HG03460 (cell line): ENCODE measurements around the gene NCK1.
"Not testable (repeated sequence)": the region's sequence is repeated elsewhere in the genome, so short reads cannot be mapped to it uniquely, and the experiment has no call there.

Experiments
- ATAC-seq: cut with Tn5 transposase; IDR thresholded peaks from one replicate; pipeline ENCODE4 v1.9.1; 2021; ENCODE audit not compliant: unreplicated experiment

The NCK1 gene

DNA sequence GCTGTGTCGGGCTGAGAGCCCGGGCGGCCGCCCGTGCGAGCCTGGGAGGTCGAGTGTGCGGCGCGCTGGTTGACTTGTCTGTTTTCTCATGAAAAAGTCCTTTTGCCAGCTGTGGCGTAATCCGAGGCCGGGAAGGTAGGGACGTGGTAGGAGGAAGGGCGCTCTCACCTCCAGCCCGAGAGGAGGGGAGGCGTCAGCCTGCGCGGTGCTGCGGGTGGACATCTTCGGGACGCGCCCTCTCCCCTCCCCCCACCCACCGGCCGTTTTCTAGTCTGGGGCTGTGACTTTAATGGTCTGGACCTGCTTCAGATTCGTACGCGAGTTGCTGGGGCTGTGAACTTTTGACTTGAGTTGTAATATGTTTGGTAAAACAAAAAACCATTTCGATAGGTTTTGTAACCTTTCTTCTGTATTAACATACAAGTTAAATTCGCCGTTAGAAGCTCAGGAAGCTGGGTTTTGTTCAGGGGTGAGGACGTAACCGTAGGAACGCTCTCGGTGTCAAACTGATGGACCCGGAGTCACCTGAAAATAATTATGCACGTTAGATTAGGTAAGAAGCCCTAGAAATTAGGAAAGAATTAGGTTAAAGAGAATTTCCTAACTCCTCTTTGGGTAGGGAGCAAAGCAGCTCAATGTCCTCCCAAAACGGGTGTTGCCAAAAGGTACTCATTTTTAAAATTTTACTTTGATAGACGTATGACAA lies 762 bp downstream of the NCK1 start:
- peak; percentile 31 for ATAC-seq

DNA sequence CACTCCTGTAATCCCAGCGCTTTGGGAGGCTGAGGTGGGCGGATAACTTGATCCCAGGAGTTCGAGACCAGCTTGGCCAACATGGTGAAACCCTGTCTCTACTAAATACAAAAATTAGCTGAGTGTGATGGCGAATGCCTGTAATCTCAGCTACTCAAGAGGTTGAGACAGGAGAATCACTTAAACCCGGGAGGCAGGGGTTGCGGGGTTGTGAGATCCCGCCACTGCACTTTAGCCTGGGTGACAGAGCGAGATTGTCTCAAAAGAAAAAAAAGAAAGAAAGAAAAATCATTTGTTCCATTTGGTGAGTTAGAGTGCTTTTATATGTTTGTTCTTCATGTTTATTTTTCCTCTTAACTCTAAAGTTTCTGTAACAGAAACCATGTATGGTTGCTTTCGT lies 7.3 kb downstream of the NCK1 start:
- ATAC-seq = no peak

DNA sequence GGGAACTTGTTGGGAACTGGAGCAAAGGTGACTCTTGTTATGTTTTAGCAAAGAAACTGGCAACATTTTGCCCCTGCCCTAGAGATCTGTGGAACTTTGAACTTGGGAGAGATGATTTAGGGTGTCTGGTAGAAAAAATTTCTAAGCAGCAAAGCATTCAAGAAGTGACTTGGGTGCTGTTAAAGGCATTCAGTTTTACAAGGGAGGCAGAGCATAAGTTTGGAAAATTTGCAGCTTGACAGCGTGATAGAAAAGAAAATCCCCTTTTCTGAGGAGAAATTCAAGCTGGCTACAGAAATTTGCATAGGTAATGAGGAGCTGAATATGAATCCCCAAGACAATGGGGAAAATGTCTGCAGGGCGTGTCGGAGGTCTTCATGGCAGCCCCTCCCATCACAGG lies 10.2 kb downstream of the NCK1 start:
- ATAC-seq = not testable (repeated sequence)

DNA sequence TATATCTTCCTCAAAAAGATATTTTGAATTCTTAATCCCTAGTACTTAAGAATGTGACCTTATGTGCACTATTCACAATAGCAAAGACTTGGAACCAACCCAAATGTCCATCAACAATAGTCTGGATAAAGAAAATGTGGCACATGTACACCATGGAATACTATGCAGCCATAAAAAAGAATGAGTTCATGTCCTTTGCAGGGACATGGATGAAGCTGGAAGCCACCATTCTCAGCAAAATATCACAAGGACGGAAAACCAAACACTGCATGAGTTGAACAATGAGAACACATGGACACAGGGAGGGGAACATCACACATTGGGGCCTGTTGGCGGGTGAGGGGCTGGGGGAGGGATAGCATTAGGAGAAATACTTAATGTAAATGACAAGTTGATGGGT lies 17.5 kb downstream of the NCK1 start:
- ATAC-seq = not testable (repeated sequence)

DNA sequence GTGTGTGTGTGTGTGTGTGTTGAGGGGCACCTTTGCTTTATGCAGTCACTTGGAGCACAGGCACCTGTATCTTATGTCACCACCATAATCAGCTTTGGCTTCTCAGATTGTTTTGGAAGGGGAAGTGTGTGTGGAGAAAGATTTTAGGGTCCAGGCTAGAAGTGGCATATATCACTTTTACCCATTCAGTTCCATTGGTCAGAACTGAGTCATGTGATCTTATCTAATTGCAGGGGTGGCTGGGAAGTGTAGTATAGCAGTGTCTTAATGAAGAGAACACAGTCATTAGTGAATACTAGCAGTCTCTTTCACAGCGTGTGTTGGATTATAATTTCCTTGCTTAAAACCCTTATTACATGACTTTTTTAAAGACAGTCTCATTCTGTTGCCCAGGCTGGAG lies 20.6 kb downstream of the NCK1 start:
- ATAC-seq = no peak

DNA sequence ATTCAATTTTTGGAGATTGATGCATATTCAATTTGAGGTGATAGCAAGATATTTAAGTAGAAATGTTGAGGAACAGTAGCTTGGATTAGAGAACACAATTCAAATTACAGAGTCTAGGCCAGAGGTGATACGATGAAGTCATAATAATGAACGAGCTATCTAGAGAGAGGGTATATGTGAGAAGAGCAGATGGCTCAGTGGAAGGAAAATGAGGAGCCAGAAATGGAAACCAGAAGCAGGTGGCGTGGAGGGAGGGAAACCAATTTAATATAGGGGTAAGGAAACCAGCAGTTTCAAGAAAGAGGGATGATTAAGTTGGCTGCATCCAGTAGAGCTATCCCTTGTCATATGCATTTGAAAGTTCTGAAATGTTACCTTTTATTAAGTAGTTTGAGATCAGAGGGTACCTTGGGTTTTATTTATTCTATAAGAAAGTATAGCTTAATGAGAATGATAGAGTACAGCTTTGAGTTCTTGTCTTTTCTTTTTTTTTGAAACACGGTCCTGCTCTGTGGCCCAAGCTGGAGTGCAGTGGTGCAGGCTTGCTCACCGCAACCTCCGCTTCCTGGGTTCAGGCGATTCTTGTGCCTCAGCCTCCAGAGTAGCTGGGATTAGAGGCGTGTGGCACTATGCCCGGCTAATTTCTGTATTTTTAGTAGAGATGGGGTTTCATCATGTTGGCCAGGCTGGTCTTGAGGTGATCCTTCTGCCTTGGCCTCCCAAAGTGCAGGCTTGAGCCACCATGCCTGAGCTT lies 22.1 kb downstream of the NCK1 start:
- ATAC-seq = peak; percentile 49

DNA sequence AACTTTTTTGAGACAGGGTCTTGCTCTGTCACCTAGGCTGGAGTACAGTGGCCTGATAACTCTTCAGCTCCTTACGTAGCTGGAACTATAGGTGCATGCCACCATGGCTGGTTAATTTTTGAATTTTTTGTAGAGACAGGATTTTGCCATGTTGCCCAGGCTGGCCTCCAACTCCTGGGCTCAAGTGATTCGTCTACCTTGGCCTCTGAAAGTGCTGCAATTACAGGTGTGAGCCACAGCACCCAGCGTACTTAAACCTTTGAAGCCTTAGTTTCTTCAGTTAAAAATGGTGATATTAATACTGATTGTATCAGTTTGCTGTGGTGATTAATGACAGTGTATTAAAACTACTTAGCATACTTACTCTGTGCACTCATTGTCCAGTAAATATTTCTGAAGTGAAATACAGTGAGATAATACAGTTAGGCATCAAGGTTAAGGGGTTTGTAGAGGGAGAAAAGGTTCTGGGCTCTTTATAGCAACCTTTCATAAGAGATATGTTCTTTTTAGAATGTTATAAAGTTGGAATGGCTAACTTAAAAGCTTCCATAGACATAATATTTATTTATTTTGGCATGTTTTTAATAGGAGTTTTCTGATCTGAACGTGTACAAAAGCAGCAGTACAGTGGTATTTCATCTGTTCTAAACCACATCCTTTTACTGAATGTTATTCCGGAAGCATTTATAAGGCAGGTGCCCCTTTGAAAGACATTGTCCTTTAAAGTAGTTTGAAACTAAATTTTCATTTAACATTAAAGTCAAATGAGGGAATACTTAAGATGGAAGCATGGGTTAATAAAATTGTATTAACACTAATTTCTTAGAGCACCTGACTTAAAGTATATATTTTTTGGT lies 23.6 kb downstream of the NCK1 start:
- ATAC-seq = peak; percentile 61

DNA sequence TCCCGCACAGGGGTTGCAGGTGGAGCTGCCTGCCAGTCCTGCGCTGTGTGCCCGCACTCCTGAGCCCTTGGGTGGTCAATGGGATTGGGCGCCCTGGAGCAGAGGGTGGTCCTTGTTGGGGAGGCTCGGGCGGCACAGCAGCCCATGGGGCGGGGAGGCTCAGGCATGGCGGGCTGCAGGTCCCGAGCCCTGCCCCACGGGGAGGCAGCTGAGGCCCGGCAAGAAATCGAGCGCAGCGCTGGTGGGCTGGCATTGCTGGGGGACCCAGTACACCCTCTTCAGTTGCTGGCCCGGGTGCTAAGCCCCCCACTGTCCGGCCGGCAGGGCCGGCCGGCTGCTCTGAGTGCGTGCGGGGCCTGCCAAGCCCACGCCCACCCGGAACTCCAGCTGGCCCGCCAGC lies 27.9 kb downstream of the NCK1 start:
- ATAC-seq = no peak

DNA sequence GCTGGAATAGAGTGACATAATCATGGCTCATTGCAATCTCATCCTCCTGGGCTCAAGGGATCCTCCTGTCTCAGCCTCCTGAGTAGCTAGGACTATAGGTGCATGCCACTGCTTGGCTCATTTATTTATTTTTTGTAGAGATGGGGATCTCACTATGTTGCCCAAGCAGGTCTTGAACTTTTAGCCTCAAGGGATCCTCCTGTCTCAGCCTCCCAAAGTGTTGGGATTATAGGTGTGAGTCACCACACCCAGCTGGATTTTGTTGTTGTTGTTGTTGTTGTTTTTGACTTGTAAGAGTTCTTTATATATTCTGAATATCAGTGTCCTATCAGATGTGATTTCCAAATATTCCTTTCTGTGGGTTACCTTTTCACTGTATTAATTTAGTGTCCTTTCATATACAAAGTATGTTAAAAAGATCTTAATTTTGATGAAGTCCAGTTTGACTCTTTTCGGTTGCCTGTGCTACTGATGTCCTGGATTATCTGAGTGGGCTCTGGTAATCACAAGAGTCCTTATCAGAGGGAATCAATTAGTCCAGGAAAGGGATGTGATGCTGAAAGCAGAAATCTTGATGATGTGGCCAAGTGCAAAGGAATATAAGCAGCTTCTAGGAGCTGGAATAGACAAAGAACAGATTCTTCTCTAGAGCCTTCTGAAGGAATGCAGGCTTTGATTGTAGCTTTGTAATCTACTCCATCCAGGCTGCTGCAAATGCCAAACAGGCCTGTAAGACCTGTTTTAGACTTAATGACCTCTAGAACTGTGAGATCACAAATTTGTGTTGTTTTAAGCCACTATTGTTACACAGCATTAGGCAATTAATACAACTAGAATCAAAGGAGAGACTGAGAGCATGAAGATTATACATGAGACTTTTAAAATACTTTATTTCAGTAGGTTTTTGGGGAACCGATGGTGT lies 30.2 kb downstream of the NCK1 start:
- ATAC-seq = no peak

DNA sequence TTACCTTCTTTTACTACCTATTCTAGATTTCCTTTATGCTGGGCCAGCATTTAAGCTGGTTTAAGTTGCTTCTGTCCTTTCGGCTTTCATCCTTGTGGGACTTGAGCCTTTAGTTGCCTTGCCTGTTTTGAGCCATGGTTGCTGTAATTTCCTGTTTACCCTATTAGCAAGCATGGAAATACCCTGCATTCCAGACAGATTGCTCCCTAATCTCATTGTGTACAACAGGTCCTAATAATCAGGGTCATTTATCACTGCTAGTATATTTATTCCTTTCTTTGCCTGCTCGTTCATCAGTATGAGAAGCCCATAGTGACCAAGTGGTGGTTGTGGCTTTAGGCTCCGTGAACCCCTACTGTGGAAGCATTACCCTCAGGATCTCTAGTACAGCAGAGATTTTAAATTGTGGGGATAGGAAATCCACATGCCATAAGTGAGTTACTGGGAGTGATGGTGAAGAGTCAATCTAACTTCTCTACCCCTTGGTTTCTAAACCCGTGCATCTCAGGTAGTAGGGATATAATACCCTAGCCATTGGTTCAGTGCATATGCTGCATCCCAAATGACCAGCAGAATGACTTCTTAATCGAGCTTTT lies 31.9 kb downstream of the NCK1 start:
- no peak for ATAC-seq

DNA sequence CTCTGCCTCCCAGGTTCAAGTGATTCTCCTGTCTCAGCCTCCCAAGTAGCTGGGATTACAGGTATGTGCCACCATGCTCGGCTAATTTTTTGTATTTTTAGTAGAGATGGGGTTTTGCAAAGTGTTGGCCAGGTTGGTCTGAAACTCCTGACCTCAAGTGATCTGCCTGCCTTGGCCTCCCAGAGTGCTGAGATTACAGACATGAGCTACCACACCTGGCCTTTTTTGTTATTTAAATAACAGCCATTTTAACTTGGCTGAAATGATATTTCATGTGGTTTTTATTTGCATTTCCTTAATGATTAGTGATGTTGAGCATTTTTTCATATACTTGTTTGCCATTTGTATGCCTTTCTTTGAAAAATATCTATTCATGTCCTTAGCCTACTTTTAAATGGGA lies 35.2 kb downstream of the NCK1 start:
- peak; percentile 55 for ATAC-seq

DNA sequence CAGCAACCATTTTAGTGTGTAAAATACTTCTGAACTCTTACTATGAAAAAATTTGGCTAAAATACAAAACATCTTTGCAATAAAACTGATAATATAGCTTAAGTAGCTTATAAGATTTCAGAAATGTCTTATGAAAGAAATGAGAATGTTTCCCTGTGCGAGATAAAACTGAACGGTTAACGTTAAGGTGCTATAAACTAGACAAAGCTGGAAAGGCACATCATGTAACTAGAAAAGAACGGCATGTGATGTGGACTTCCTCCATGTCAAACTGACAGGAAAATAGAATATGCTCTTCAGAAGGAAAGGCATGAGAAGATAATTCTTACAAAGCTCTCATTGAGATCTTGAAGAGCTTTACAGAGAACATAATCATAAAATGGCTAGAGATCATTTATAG lies 36.5 kb downstream of the NCK1 start:
- no peak for ATAC-seq

DNA sequence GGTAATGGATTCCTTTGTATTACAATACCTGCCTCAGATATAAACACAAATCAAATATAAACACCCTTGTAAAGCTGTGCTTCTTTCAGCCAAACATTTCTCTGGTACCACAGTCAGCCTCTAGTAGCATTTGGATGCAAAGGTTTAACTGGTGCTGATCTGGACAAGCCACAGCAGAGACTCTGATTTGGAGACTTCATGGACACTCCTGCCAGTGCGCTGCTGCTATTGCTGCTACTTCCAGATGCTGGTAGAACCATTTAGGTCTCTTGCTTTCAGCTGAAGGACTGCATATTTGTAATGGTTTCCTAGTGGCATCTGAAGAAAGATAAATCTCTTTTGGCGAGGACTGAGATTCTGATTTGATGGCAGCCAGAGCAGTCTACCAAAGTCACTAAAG lies 36.9 kb downstream of the NCK1 start:
- no peak for ATAC-seq

DNA sequence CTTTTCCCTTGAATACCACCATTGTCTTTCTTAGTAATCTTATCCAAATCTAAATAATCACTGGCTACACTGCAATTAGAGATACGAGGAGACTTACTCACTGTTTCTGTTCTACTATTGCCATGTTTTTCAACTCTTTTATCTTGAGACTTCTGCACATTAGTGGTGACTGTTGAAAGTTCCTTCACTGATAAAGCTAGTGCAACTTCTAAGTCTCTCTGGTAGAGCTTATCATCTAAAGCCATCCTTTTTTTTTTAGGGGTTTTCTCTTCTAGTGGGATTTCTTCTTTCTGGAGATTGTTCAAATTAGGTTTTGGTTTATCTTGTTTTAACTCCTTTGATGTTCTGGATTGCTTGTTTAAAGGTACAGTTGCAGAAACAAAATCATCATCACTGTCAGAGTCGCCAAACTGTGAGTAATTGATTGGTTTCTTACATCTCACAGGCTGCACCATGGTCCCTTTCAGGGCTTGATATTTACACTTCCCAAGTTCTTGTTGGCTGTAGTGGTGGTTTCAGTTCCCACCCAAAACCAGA lies 37.7 kb downstream of the NCK1 start:
- no peak for ATAC-seq

DNA sequence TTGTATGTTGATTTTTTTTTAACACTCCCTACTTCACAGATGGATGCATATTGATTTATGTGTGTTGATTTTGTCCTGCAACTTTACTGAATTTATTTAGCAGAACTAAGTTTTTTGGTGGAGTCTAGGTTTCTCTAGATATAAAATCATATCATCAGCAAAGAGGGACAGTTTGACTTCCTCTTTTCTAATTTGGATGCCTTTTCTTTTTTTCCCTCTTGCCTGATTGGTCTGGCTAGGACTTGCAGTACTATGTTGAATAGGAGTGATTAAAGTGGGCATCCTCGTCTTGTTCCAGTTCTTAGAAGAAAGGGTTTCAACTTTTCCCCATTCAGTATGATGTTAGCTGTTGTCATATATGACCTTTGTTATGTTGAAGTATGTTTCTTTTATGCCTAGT lies 38.7 kb downstream of the NCK1 start:
- not testable (repeated sequence) for ATAC-seq

DNA sequence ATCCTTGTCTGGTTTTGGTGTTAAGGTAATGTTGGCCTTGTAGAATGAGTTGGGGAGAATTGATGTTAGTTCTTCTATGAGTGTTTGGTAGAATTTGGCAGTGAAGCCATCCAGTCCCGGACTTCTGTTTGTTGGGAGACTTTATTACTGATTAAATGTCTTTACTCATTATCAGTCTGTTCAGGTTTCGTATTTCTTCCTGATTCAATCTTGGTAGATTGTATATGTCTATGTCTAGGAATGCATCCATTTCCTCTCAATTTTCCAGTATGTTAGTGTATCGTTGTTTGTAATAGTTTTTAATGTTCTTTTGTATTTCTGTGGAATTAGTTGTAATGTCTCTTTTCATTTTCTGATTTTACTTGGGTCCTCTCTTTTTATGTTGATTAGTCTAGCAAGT lies 39.4 kb downstream of the NCK1 start:
- ATAC-seq = no peak

DNA sequence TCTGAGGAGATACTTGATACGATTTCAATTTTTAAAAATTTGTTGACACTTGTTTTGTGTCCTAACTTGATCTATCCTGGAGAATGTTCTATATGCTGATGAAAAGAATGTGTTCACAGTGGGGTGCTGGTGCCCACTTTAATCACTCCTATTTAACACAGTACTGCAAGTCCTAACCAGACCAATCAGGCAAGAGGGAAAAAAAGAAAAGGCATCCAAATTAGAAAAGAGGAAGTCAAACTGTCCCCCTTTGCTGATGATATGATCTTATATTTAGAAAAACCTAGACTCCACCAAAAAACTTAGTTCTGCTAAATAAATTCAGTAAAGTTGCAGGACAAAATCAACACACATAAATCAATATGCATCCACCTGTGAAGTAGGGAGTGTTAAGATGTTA lies 40.5 kb downstream of the NCK1 start:
- not testable (repeated sequence) for ATAC-seq

DNA sequence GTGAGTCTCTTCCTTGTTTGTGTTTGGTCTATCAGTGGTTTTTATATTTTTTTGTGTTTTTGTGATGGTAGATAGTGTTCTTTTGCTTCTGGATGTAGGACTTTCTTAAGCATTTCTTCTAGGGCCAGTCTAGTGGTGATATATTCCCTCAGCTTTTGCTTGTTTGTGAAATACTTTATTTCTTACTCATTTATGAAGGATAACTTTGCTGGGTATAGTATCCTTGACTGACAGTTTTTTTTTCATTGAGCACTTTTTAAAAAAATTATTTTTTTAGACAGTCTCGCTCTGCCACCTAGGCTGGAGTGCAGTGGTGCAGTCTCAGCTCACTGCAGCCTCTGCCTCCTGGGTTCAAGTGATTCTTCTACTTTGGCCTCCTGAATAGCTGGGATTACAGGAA lies 41.9 kb downstream of the NCK1 start:
- no peak for ATAC-seq

DNA sequence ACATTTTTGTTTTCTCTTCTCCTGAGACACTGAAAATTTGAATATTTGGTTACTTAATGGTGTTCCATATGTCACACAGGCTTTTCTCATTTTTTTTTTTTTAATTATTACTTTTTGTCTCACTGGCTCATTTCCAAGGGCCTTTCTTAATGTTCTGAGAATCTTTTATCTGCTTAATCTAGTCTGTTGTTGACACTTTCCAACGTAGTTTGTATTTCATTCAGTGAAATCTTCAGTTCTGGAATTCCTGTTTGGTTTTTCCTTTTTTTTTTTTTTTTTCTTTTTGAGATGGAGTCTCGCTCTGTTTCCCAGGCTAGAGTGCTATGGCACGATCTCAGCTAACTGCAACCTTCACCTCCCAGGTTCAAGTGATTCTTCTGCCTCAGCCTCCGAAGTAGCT lies 42.7 kb downstream of the NCK1 start:
- no peak for ATAC-seq

DNA sequence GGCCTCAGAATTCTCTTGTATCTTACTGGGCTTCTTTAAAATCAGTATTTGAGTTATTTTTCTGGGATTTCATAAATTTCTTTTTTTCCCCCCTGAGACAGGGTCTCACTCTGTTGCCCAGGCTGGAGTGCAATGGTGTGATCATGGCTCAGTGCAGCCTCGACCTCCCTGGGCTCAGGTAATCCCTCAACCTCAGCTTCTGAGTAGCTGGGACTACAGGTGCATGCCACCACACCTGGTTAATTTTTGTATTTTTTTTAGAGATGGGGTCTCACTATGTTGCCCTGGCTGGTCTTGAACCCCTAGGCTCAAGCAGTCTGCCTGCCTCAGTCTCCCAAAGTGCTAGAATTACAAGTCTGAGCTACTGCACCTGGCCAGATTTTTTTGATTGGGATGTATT lies 43.5 kb downstream of the NCK1 start:
- no peak for ATAC-seq
